Breast epithelium (tissue), 4 donors: ENCODE results near the gene SLC22A23. TPM values are rescaled to one million over a fixed set of nuclear protein-coding genes. Genes with fewer than 3 reads are reported as not detected.

Source experiments
- DNase-seq, 2 donors: peaks; one replicate each; pipeline ENCODE4 v3.0.0-alpha.2; 2019; ENCODE audit warnings: low spot score in 2 of 2
- H3K27ac ChIP-seq, 2 donors: fragments of 200-600 bp; sonication (generic) in 1 of 2; one replicate each; pipeline ENCODE4 v1.5.1; 2016 to 2019; ENCODE audit warnings: mild to moderate bottlenecking in 1 of 2
- H3K27me3 ChIP-seq, 2 donors: fragments of 200-600 bp; sonication (generic) in 1 of 2; one replicate each; pipeline versions ENCODE4 v1.5.1 to v1.6.0; 2017 to 2019; ENCODE audit warnings: control low read depth in 1 of 2, mild to moderate bottlenecking in 1 of 2
- H3K36me3 ChIP-seq: fragments of 200-600 bp; one replicate; pipeline ENCODE4 v1.5.1; 2019
- H3K4me1 ChIP-seq, 2 donors: fragments of 200-600 bp; sonication (generic); one replicate each; pipeline ENCODE4 v1.5.1; 2016 to 2019; ENCODE audit warnings: control low read depth in 1 of 2
- H3K4me3 ChIP-seq, 3 donors: fragments of 200-600 bp; sonication (generic); 1 replicate in 2 of 3; 2 replicates in 1 of 3; pipeline ENCODE4 v1.5.1; 2016 to 2019; ENCODE audit warnings: mild to moderate bottlenecking in 3 of 3, moderate library complexity in 2 of 3
- H3K9me3 ChIP-seq, 2 donors: fragments of 200-600 bp; sonication (generic) in 1 of 2; one replicate each; pipeline ENCODE4 v1.5.1; 2016 to 2019; ENCODE audit warnings: control low read depth in 1 of 2
- CTCF ChIP-seq, 3 donors: fragments of 450-650 bp; IDR thresholded peaks; one replicate each; pipeline ENCODE4 v1.5.1; 2016 to 2017; ENCODE audit warnings: antibody characterized with exemption in 3 of 3, mild to moderate bottlenecking in 3 of 3, moderate library complexity in 3 of 3
- POLR2A ChIP-seq: fragments of 450-650 bp; IDR thresholded peaks from one replicate; pipeline ENCODE4 v1.6.1; 2016; ENCODE audit warnings: antibody characterized with exemption, mild to moderate bottlenecking, moderate library complexity
- POLR2AphosphoS5 ChIP-seq, 3 donors: sonication (generic); formaldehyde crosslinking; IDR thresholded peaks; one replicate each; pipeline ENCODE4 v1.6.1; 2017; ENCODE audit warnings: antibody characterized with exemption in 3 of 3
- intact Hi-C: fragments of 100-400 bp; cut with DNase I; formaldehyde crosslinking; loops from one replicate; pipeline ENCODE4 v1.15.1; 2023; ENCODE audit warnings: low total_unique reads
- total RNA-seq, 3 donors: library from RNA; depleted of rRNA; stranded (reverse); fragments of >200 nt; gene quantifications; one replicate each; pipeline ENCODE4 v1.1.0, GENCODE V29; 2016

SLC22A23 gene
- total RNA-seq, 3 donors from 2014 or later: 10.9 to 26.3 (median 22.9) TPM

DNA sequence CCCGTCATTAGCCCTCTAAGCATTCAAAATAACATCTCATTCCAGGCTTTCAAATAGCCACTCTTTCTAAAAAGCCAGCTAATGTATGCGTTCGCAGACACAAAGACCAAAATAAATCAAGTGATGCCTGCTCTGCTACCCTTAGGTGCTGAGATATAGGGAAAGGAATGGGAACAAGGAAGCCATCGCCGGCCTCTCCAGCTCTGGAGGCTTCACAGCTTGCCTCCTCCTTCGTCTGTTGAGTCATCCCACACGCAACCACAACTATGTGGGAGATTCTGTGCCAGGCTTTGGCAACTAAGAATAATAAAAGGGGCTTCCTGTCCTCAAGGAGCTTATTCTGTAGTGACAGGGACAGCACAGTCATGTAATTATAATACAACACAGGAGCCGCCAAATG is 27.3 kb upstream of the SLC22A23 start:
- TF ChIP-seq POLR2AphosphoS5 (IDR thresholded peaks at IDR 0.05) (no peak), CTCF (IDR thresholded peaks at IDR 0.05) (no peak), POLR2A (no peak)
- intact Hi-C loops: loop anchor here (10.0 kb wide), 1 partner anchor 901 kb away; no protein-coding TSS in a partner anchor
- Histone ChIP-seq H3K4me3 (no peak overlapping the region), H3K27me3 (no peaks in the 10 kb centered on the region), H3K4me1 (no peaks in the 10 kb centered on the region), H3K36me3 (no peaks in the 10 kb centered on the region), H3K9me3 (peaks cover 0 to 6% of the 10 kb centered on the region in 2 donors), H3K27ac (no peak overlapping the region)
- DNase-seq: no peak

DNA sequence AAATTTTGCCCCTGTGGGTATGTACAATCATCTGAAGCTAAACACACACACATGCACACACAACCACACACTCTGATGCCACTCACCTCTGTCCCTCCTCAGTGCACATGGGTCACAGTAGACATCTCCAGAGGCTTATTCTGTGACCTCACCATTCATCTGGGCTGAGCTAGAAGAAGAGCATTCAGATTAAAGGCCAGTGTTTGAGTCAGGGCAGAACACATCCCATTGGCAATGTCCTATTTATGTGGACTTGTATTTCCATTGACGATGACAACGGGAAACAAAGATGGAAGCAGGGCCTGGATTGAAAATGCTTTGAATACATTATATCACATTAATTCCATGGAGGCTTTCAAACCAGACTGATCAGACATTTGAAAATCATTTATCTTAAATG is 26.8 kb upstream of the SLC22A23 start:
- no peak for TF ChIP-seq POLR2AphosphoS5 (IDR thresholded peaks at IDR 0.05)
- TF ChIP-seq CTCF (IDR thresholded peaks at IDR 0.05): no peak
- TF ChIP-seq POLR2A: no peak
- no peak for DNase-seq
- Histone ChIP-seq H3K4me3 (no peak overlapping the region), H3K27ac (no peak overlapping the region), H3K27me3 (no peaks in the 10 kb centered on the region), H3K9me3 (peaks cover 0 to 6% of the 10 kb centered on the region in 2 donors), H3K36me3 (no peaks in the 10 kb centered on the region), H3K4me1 (no peaks in the 10 kb centered on the region)
- intact Hi-C loops: loop anchor here (10.0 kb wide), 1 partner anchor 901 kb away; no protein-coding TSS in a partner anchor

DNA sequence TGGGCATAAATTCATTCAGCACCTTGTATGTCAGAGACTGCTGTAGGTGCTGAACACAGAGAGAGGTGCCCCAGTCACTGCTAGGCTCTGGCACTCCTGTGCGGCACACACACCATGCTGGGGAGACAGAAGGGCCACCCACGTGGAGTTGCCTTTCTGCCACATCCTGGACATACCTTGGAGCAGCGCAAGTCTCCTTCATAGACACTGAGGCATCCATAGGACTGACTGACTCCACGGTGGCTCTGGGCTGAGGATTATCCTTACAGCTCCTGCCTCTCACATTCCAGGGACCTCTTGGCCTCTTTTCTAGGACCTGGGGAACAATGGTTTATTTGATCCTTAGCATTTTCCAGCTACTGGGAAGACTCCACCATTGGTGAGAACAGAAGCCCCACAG is 26.0 kb upstream of the SLC22A23 start:
- DNase-seq: no peak
- Histone ChIP-seq H3K36me3 (no peaks in the 10 kb centered on the region), H3K27ac (no peak overlapping the region), H3K27me3 (no peaks in the 10 kb centered on the region), H3K4me1 (no peaks in the 10 kb centered on the region), H3K9me3 (peaks cover 0 to 6% of the 10 kb centered on the region in 2 donors), H3K4me3 (no peak overlapping the region)
- intact Hi-C loops: loop anchor here (10.0 kb wide), 1 partner anchor 902 kb away; no protein-coding TSS in a partner anchor
- no peak for TF ChIP-seq CTCF (IDR thresholded peaks at IDR 0.05)
- TF ChIP-seq POLR2AphosphoS5 (IDR thresholded peaks at IDR 0.05): no peak
- no peak for TF ChIP-seq POLR2A

DNA sequence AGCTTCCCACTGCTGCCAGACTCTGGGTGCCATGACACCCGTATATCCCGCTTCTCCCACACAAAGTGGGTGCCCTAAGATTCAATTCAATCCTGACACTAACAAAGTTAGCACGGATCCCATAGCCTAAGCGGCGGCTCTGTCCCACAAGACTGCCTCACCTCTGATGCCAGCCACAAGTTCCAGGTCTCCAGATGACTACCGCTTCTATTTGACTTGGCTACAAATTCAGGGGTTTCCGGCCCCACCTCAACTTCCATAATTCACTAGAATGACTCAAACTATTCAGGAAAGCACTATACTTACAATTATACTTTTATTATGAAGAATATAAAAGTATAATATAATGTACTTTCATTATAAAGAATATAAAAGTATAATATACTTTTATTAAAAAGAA is 24.8 kb upstream of the SLC22A23 start:
- no peak for DNase-seq
- Histone ChIP-seq H3K27ac (no peak overlapping the region), H3K36me3 (no peaks in the 10 kb centered on the region), H3K27me3 (no peaks in the 10 kb centered on the region), H3K4me3 (no peak overlapping the region), H3K4me1 (no peaks in the 10 kb centered on the region), H3K9me3 (peaks cover 0 to 6% of the 10 kb centered on the region in 2 donors)
- intact Hi-C loops: loop anchor here (10.0 kb wide), 1 partner anchor 903 kb away; no protein-coding TSS in a partner anchor
- TF ChIP-seq CTCF (IDR thresholded peaks at IDR 0.05) (no peak), POLR2A (no peak), POLR2AphosphoS5 (IDR thresholded peaks at IDR 0.05) (no peak)

DNA sequence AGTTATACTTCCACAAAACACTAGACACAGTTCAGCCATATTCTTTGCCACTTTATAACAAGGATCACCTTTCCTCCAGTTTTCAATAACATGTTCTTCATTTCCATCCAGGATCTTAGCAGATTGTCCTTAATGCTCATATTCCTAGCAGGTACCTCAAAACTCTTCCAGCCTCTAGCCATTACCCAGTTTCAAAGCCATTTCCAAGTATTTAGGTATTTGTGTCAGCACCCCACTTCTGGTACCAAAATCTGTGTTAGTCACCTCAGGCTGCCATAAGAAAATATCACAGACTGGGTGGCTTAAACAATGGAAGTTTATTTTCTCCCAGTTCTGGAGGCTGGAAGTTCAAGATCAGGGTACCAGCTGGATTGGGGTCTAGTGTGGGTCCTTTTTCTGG is 23.2 kb upstream of the SLC22A23 start:
- DNase-seq: no peak
- no peak overlapping the region for H3K4me3 ChIP-seq
- intact Hi-C loops: loop anchor here (10.0 kb wide), 1 partner anchor 905 kb away; no protein-coding TSS in a partner anchor
- no peaks in the 10 kb centered on the region for H3K4me1 ChIP-seq
- no peaks in the 10 kb centered on the region for H3K36me3 ChIP-seq
- no peak for TF ChIP-seq POLR2AphosphoS5 (IDR thresholded peaks at IDR 0.05)
- TF ChIP-seq POLR2A: no peak
- TF ChIP-seq CTCF (IDR thresholded peaks at IDR 0.05): no peak
- H3K9me3 ChIP-seq: peaks cover 0 to 6% of the 10 kb centered on the region in 2 donors
- no peak overlapping the region for H3K27ac ChIP-seq
- no peaks in the 10 kb centered on the region for H3K27me3 ChIP-seq
